ENCODE data around the gene KDSR. TPM values are rescaled to one million over a fixed set of nuclear protein-coding genes. Genes with fewer than 3 reads are reported as not detected.
A peak's percentile ranks its signal among the peaks of the same experiment; 100 is the strongest.

Gene KDSR, protein sequence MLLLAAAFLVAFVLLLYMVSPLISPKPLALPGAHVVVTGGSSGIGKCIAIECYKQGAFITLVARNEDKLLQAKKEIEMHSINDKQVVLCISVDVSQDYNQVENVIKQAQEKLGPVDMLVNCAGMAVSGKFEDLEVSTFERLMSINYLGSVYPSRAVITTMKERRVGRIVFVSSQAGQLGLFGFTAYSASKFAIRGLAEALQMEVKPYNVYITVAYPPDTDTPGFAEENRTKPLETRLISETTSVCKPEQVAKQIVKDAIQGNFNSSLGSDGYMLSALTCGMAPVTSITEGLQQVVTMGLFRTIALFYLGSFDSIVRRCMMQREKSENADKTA
- 29.1 and 32.0 TPM in 2 replicates for total RNA-seq (2014; rRNA removed; shearing (Covaris generic))

DNA sequence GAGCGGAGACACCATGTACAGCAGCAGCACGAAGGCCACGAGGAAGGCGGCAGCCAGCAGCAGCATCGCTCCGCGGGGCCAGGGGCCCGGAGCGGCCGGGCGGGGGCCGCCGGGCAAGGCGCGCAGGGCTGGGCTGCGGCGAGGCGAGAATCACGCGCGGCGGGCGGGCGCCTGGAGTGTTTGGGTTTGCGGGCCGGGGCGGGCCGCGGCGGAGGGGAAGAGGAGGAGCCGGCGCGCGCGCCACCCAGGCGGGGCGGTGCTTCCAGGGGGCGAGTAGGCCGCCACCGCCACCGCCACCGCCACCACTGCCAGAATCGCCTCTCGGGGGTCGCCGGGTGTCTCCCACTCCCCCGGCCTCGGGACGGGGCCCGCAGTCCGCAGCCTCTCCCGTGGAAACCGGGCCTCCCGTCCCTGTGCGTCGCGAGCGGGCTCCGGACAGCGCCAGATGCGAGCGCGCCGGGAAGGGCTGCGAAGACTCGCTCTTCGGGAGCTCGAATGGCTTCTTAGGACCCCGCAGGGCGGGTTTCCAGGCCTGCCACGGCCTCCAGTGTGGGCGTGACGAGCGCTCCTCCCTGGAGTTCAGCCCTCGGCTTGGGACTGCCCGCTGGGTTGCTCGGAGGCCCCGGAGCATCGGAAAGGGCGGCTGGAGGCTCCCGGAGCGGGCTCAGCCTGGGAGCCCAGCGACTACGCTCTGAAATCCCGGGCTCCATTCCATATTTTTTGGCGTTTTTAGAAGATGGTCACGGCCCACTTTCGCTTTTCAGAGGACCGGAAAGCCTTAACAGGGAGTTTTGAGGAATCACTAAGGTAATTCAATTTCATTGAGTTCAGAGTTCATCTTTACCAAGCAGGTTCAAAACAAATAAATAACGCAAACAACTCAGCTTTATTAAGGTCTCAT is at the start of gene KDSR:
KDSR (minus strand) TSS at position 154 of the 901 bp plus-strand sequence; CDS start at position 66, 88 bp downstream.
- peak; percentile 97 for DNase-seq (ENCODE audit: low spot score)

DNA sequence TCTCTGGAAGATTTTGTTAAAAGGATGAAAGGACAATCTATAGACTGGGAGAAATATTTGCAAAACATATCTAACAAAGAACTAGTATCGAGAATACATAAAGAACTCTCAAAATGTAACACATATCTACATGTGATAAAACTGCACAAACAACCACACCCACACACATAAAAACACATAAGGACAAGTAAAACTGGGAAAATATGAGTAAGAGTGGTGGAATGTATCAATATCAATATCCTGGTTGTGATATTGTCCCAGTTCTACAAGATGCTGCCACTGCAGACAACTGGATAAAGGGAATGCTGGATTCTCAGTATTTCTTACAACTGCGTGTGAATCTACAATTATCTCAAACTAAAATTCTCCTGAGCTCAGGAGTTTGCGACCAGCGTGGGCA is 45.9 kb upstream of the KDSR start:
- DNase-seq (ENCODE audit: low spot score): no peak

DNA sequence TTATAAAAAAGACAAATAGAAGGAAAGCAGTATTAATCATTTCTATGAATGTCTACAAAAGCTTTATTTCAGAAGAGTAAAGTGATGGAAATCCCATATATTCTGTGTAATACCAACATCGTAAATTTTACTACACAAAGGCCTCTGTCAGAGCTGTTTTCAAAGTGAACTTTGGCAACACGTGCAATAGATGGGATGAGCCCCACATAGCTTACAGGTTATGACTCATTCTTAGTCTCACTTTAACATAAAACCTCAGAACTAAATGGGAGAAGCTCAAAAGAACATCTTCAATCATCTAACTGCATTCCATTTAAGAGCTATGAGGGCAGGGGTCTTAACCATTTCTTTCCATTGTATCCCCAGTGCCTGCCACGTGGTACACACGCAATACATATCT is 43.8 kb upstream of the KDSR start:
- peak; percentile 23 for DNase-seq (ENCODE audit: low spot score)

DNA sequence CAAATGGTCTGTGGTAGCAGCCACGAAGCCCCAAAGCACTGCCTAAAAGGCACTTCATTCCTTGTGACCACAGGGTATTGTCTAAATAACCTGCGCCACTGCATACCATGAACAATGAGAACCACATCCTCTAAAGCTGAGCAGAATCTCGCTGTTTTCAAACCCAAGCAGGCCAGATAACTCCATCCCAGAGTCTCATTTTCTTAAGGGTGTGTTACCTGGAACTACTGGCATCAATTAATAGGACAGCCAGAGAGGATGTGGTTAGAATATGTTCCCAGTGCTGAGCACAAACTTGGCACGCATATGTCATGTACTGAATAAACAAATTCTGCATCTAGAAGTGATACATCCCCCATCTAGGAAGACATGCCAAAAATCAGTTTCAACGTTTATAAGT is 42.3 kb upstream of the KDSR start:
- DNase-seq (ENCODE audit: low spot score): peak; percentile 70

DNA sequence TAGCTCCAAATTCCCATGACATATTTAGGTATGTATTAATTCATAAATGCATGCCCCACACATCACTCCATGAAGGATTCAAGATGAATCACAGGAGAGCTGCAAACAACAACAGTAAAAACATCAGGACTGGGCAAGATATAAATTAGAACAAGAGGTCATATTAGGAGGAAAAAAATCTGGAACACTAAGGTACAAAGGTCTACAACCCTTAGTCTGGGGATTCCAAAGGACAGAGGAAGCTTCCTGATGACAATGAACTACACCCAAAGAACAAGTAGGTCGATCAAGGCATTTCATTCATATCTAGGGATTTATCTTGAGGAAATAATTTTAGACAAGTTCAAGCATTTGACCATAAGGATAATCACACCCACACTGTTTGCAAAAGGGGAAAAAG is 40.7 kb upstream of the KDSR start:
- no peak for DNase-seq (ENCODE audit: low spot score)

DNA sequence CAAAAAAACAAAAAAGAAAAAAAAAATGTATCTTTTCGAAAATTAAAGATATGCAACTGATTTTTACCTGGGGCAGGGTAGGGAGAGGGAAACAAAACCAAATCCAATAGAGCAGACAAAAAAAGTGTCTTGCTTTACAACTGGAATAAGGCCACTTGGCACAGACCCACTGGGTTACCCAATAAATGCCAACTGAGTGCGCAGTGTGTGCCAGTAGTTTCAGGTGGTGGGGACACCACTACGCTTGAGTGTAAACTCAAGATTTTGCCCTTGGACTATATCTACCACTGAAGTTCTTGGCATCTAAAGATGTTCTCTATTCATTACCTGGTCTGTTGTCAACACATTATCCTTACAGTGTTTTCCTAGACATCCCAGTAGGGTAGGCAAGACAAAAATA is 39.0 kb upstream of the KDSR start:
- no peak for DNase-seq (ENCODE audit: low spot score)

DNA sequence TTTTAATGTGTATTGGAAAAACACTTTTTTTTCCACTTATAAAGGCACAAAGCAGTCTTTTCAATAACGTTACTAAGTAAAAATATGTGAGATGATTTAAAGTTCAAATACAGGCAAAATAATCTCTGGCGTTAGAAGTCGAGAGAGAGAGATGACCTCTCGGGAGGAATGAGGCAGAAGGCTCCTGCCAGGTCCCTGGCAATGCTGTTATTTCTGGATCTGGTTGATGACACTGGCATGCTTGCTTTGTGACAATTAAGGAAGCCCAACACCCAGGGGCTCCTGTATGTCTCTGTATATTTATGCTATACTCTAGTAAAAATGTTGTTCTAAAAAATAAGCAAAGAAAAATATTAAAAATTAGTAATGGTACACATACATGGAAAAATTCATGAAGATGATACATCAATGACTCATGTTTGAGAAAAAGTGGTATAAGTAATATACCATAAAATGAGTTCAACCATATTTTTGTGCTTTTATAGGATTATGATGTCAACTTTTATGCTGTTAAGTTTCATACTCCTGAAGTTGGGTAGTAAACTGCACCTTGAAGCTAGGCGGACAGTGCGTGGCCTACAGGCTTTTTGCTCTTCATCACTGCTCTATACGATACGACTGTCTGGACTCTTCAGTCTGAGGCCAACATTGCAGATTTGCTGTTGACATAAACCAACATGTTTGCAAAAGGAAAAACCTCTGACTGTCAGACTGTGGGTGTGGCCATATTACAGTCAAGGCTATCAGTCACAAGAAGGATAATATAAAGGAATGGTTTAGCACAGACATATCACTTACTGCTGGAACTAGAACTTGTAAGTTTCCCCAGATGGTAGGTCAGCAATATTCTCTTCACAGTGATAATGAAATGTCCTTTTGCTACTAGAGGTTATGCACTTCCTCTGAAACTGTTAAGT is 35.5 kb upstream of the KDSR start:
- no peak for DNase-seq (ENCODE audit: low spot score)

DNA sequence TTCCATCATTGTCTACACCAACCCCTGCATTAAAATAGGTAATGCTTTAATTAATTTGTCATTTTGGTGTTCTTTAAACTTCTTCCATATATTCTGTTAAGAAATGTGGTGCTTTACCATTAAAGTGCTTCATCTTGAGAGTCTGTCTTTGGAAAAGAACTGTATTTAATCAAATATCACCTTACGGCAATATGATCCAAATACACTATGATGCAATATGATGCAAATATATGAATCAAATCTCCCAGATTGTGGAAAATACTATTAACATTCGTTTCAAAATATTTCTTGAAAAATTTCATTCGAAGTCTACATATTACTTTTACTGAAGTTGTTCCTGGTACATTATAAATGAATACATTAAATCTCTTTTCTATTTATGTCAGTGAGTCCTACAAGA is 32.3 kb upstream of the KDSR start:
- DNase-seq (ENCODE audit: low spot score): no peak

DNA sequence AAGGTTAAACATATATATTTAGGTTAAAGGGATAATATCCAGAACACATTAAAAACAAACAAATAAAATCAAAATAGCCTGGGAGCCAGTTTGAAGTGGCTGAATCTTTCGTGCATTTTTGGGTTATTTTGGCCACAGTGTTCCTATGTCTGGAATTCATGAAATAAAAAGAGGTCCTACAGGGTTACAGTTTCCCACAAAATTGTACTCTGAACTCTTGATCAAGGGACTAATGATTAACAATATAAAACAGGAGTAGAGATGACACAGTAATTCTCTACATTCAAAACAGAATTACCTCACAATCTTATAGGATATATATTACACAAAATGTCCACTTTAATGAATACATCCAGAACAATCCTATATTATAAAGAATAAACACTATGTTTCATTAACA is 30.3 kb upstream of the KDSR start:
- no peak for DNase-seq (ENCODE audit: low spot score)

DNA sequence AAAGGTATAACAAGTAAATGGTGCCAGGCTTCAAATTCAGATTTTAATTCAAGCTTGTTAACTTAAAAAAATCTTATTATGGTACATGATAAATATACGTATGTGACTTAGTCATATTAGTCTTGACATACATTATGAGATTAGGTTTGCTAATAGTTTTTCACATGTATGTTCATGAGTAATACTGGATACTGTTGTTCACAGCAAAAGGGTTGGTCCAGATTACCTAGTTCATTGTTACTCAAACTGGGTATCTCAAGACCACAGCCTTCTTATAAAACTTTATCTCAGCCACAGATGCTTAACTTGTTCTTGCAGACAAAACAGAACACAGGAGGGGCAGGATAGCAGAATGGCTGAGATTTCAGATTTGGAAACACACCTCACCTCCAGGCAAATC is 28.5 kb upstream of the KDSR start:
- DNase-seq (ENCODE audit: low spot score): no peak

DNA sequence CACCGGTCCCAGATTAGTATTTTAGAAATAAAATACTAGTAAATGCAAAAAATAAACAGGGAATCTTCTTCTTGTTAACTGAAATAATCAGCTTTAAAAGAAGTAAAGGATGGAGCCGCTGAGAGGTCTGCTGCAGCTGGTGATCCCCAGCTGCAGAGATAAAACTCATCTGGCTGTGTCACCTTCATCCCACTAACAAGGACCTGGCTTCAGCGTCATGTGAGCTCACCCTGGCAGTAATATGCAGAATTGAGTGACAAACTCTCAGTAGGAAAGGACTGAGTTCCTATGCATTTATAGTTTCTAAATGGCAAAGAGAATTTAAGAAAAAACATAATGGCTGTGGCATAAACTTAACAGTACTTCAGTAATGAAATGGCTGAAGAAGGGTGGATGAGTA is 27.9 kb upstream of the KDSR start:
- DNase-seq (ENCODE audit: low spot score): no peak

DNA sequence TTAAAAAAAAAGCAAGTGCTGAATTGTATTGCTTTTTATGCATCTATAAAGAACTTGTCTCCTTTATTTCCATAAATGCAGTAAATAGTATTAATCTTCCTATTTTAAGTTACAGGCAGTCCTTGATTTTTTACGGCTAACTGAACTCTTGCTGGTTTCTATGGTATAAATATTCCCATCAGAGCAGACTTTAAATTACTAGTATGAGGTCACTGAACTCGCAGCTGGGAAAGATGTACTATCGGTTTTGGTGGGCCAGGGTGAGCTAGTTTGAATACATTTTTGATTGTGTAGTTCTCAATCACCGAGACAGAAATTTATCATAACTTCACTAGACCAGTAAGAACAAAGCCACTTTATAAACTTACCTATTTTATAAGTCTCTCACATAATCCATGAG is 20.9 kb upstream of the KDSR start:
- no peak for DNase-seq (ENCODE audit: low spot score)

DNA sequence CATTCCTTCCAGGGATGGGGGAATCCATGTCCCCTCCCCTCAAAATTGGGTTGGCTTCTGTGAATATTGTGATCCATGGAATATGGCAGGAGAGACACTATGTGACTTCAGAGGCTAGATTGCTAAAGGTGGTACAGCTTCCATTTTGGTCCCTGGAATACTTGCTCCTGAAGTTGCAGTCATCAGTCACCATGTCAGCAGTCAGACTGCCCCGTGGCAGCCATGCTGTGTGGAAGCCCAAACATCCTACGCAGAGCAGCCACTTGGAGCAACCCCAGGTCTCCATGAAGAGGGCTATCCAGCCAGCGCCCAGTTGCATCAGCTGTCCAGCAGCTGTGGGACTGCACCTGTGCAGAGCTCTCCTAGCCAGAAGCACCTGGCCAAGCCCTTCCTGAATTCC is 15.8 kb upstream of the KDSR start:
- DNase-seq (ENCODE audit: low spot score): no peak

DNA sequence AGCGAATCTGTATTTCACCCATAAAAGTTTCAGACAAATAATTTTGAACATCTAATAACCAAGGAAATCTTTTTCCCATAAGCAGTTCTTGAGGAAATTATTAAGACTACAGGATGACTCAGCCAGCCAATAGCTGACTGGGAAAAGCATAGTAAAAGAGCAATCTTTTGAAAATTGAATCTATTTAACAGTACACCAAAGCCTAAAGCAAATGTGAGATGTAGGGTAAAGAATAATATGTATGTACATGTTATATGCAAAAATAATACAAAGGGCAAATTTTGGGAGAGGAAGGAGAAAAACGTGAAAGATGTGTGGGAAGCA is 12.6 kb upstream of the KDSR start:
- no peak for DNase-seq (ENCODE audit: low spot score)

DNA sequence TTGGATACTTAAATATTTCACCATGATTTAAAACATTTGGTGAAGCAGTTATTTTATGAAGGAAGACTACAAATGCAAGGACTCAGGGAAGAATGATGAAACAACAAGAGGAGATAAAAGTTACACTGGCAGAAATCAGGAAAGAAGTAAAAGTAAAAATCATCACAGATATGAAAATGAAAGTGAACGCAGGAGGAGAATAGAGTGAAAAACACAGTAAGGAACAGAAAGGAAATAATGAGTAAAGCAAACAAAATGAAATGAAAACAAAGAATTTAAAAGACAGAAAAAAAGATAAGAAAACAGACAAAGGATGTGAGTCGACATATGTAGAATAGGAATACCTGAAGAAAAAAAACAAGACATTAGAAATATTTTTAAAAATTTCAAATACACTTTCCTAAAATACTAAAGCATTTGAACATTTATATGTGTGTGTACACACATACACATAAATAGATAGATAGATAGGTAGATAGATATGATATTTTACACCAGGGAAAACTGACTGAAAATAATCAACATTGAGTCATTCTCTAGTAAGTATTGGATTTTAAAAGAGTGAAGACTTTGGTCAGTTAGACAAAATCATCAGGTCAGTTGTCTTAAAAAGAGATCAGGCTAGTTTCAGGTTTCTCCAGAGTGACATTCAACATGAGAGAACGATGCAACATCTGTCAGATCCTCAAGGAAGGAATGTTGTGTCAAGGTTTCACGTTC is 12.1 kb upstream of the KDSR start:
- no peak for DNase-seq (ENCODE audit: low spot score)

DNA sequence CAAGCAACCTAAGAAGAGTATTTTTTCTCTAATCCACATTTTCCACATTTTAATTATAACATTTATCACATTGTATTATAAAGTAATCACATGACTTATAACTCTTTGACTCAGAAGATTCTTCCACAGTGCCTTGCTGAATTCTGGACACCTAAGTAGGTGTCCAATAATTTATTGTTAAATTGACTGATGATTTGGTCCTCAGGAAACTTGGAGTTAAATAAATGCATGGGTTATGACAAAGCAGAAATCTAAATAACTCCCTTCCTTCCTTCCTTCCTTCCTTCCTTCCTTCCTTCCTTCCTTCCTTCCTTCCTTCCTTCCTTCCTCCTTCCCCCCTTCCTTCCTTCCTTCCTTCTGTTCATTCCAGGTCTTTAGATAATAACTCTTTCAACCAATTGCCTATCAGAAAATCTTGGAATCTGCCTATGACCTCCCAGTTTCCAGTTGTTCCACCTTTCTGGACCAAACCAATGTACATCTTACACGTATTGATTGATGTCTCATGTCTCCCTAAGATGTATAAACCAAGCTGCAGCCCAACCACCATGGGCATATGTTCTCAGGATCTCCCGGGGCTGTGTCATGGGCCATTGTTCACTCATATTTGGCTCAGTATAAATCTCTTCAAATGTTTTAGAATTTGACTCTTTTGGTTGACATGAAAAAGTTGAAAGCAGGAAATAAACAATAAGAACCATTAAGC is 10.4 kb upstream of the KDSR start:
- no peak for DNase-seq (ENCODE audit: low spot score)

DNA sequence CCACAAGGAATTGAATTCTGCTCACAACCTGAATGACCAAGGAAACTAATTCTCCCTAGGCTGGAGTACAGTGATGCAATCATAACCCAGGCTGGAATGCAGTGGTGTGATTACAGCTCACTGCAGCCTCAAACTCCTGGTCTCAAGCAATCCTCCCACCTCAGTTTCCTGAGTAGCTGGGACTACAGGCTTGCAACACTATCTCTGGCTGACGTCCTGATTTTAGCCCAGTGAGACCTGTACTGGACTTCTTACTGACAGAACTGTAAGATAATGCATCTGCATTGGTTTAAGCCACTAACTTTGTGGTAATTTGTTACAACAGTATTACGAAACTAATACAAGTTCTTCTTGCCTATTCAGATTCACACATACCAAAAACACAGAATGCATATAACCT is 9.5 kb upstream of the KDSR start:
- no peak for DNase-seq (ENCODE audit: low spot score)

DNA sequence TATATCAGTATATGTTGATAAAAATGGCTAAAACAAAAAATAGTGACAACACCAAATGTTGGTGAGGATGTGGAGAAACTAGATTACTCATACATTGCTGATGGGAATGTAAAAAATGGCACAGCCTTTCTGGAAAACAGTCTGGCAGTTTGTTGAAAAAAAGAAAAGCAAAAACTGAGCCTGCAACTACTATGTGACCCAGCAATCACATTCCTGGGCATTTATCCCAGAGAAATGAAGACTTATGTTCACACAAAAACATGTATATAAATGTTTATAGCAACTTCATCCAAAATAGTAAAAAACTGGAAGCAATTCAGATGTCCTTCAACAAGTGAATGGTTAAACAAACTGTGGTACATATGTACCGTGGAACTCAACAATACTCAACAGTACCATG is 7.5 kb upstream of the KDSR start:
- DNase-seq (ENCODE audit: low spot score): no peak

DNA sequence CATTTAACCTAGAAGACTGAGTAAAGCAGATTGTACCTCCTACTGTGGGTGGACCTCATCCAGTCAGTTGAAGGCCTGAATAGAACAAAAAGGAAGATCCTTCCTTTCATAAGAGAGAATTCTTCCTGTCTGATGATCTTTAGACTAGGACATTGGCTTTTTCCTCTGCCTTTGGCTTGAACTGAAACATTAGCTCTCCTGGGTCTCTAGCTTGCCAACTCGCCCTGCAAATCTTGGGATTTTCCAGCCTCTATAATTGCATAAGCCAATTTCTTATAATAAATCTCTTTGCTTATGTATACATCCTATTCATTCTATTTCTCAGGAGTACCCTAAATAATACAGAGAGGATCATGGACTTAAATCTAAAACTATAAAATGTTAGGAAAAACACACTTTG is 6.2 kb upstream of the KDSR start:
- no peak for DNase-seq (ENCODE audit: low spot score)

DNA sequence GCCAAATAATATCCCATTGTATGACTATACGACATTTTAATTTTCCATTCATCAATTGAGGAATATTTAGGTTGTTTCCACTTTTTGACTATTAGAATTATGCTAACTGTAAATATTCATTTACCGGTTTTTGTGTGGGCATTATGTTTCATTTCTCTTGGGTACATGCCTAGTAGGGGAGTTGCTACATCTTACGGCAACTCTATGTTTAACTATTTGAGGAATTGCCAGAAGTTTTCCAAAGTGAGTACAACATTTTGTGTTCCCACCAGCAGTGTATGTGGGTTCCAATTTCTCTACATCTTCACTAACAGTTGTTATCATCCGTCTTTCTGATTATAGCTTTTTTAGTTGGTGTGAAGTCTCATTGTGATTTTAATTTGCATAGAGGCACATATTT is 1.6 kb upstream of the KDSR start:
- DNase-seq (ENCODE audit: low spot score): no peak

Data from H4 (cell line).